Epithelial cell of esophagus (primary cell): ENCODE data around the gene SRP14.
"Not testable (repeated sequence)": the region's sequence is repeated elsewhere in the genome, so short reads cannot be mapped to it uniquely, and the experiment has no call there.

Experiments
- DNase-seq: peaks from one replicate; pipeline ENCODE4 v3.0.0; 2010; ENCODE audit warnings: low read depth
- H3K4me3 ChIP-seq: 2 replicates; pipeline ENCODE4 v1.5.1; 2011; ENCODE audit warnings: mild to moderate bottlenecking, low read length, control low read depth
- TF ChIP-seq, protein P1 (sequence below): IDR thresholded peaks from 2 replicates; pipeline ENCODE4 v1.5.1; 2011; ENCODE audit warnings: low read depth, mild to moderate bottlenecking, low read length, control low read depth, inconsistent platforms; ENCODE audit not compliant: insufficient read depth; ENCODE audit errors: missing control alignments

The SRP14 gene

GRCh38 chr15:40081691-40082194 lies 42.8 kb upstream of the SRP14 start:
- TF ChIP-seq, protein P1, sequence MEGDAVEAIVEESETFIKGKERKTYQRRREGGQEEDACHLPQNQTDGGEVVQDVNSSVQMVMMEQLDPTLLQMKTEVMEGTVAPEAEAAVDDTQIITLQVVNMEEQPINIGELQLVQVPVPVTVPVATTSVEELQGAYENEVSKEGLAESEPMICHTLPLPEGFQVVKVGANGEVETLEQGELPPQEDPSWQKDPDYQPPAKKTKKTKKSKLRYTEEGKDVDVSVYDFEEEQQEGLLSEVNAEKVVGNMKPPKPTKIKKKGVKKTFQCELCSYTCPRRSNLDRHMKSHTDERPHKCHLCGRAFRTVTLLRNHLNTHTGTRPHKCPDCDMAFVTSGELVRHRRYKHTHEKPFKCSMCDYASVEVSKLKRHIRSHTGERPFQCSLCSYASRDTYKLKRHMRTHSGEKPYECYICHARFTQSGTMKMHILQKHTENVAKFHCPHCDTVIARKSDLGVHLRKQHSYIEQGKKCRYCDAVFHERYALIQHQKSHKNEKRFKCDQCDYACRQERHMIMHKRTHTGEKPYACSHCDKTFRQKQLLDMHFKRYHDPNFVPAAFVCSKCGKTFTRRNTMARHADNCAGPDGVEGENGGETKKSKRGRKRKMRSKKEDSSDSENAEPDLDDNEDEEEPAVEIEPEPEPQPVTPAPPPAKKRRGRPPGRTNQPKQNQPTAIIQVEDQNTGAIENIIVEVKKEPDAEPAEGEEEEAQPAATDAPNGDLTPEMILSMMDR = no peak
- H3K4me3 ChIP-seq = no peak overlapping the region
- no peak for DNase-seq

GRCh38 chr15:40080847-40081246 lies 41.9 kb upstream of the SRP14 start:
- no peak for DNase-seq
- no peak overlapping the region for H3K4me3 ChIP-seq
- TF ChIP-seq, protein P1 = no peak

GRCh38 chr15:40080104-40080503 lies 41.1 kb upstream of the SRP14 start:
- H3K4me3 ChIP-seq = no peak overlapping the region
- DNase-seq = no peak
- TF ChIP-seq, protein P1 = no peak

GRCh38 chr15:40079456-40079855 lies 40.5 kb upstream of the SRP14 start:
- H3K4me3 ChIP-seq = no peak overlapping the region
- TF ChIP-seq, protein P1 = no peak
- DNase-seq = no peak

- no peak overlapping the region for H3K4me3 ChIP-seq
- no peak for DNase-seq
- TF ChIP-seq, protein P1 = no peak
Observed at GRCh38 chr15:40075298-40076044, 36.5 kb upstream of the SRP14 start.

- DNase-seq, H3K4me3 ChIP-seq: not testable (repeated sequence)
Observed at GRCh38 chr15:40074656-40075055, 35.7 kb upstream of the SRP14 start.

DNA sequence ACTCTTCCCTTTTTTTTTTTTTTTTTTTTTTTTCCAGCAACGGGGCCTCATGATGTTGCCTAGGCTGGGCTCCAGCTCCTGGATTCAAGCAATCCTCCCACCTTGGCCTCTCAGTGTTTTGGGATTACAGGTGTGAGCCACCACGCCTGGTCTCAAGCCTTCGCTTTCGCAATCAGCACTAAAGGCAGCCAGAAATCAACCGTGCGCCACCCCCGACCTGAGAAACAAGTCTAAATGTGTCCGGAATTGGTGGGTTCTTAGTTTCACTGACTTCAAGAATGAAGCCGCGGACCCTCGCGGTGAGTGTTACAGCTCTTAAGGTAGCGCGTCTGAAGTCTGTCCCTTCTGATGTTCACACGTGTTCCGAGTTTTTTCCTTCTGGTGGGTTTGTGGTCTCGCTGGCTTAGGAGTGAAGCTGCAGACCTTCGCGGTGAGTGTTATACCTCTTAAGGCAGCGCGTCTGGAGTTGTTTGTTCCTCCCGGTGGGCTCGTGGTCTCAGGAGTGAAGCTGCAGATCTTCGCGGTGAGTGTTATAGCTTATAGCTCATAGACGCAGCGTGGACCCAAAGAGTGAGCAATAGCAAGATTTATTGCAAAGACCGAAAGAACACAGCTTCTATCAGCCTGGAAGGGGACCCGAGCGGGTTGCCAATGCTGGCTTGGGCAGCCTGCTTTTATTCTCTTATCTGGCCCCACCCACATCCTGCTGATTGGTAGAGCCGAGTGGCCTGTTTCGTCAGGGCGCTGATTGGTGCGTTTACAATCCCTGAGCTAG lies 34.9 kb upstream of the SRP14 start:
- not testable (repeated sequence) for DNase-seq, H3K4me3 ChIP-seq
